Activated B cell treated with CpG ODN at 0.5 μM for 24 hours (primary cell): ENCODE results near the gene ATP8A2. TPM values are rescaled to one million over a fixed set of nuclear protein-coding genes. Genes with fewer than 3 reads are reported as not detected.

Experiments used
- ATAC-seq: fragments of 200-7000 bp; cut with Tn5 transposase; one replicate; pipeline ENCODE4 v1.10.0; 2021; ENCODE audit warnings: low read depth, mild to moderate bottlenecking, moderate library complexity
- CTCF ChIA-PET: fragments of 350-600 bp; sonication (Branson Sonifier 250); formaldehyde crosslinking; loops from one replicate; lab custom pipeline; 2021; ENCODE audit warnings: antibody characterized with exemption; lab: Charles Lee
- POLR2A ChIA-PET: fragments of 350-600 bp; sonication (Branson Sonifier 250); formaldehyde crosslinking; loops from one replicate; lab custom pipeline; 2021; ENCODE audit warnings: antibody characterized with exemption; lab: Charles Lee
- DNase-seq: peaks from one replicate; pipeline ENCODE4 v3.0.0; 2022
- H3K27ac Mint-ChIP-seq: one replicate; pipeline ENCODE4 v1.8.0; 2020; ENCODE audit warnings: mixed read lengths
- H3K27me3 Mint-ChIP-seq: one replicate; pipeline ENCODE4 v1.8.0; 2021; ENCODE audit warnings: mixed read lengths
- H3K36me3 Mint-ChIP-seq: one replicate; pipeline ENCODE4 v1.8.0; 2021; ENCODE audit warnings: low read depth, mixed read lengths
- H3K4me1 Mint-ChIP-seq: one replicate; pipeline ENCODE4 v1.8.0; 2021; ENCODE audit warnings: mixed read lengths
- H3K4me3 Mint-ChIP-seq: one replicate; pipeline ENCODE4 v1.8.0; 2020; ENCODE audit warnings: mild to moderate bottlenecking, mixed read lengths
- H3K9me3 Mint-ChIP-seq: one replicate; pipeline ENCODE4 v1.8.0; 2020; ENCODE audit warnings: mixed read lengths
- CTCF ChIP-seq: fragments of 200-600 bp; IDR thresholded peaks from one replicate; pipeline ENCODE4 v1.8.0; 2022; ENCODE audit warnings: antibody characterized with exemption, mild to moderate bottlenecking
- intact Hi-C: fragments of 100-400 bp; cut with micrococcal nuclease; formaldehyde crosslinking; loops from one replicate; pipeline ENCODE4 v1.15.1; 2024
- total RNA-seq: library from RNA; stranded (reverse); gene quantifications from 2 replicates; pipeline ENCODE4 v1.2.3, GENCODE V29; 2022

The ATP8A2 gene
- total RNA-seq, 1 donor from 2014 or later: not detected

- Mint-ChIP-seq H3K27ac (no peak overlapping the region), H3K36me3 (no peaks in the 10 kb centered on the region), H3K27me3 (peaks cover 9% of the 10 kb centered on the region), H3K9me3 (no peaks in the 10 kb centered on the region), H3K4me1 (no peaks in the 10 kb centered on the region), H3K4me3 (no peak overlapping the region)
- intact Hi-C loops: no loop called here
- ChIA-PET POLR2A (no interaction called here), CTCF (no interaction called here)
- DNase-seq (no peak), ATAC-seq (no peak)
- no peak for TF ChIP-seq CTCF
Observed at GRCh38 chr13:26025196-26025595, 653.4 kb downstream of the ATP8A2 start.

DNA sequence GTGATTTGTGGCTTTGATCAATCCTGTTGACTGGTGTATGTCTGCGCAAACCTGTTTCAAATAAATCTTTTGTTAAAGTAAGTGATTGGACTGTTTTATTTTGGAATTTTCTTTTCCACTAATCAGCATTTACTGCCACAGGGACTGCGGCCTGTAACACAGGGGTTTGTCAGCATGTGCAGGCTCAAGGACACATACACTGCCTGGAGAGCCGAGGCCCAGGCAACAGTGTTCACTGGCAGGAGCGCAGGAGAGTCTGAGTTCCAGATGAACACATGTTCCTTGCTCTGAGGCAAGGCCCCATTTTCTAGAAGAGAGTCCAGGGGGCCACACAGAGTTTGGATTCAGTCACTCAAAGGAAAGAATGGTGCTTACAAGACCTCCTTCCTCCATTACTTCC, 654.0 kb downstream of the ATP8A2 start:
- POLR2A ChIA-PET: no interaction called here
- peaks cover 9% of the 10 kb centered on the region for H3K27me3 Mint-ChIP-seq
- no peak for DNase-seq
- CTCF ChIA-PET: no interaction called here
- no peaks in the 10 kb centered on the region for H3K4me1 Mint-ChIP-seq
- peaks cover 2% of the 10 kb centered on the region for H3K9me3 Mint-ChIP-seq
- H3K4me3 Mint-ChIP-seq: no peak overlapping the region
- intact Hi-C loops: no loop called here
- H3K27ac Mint-ChIP-seq: no peak overlapping the region
- no peak for TF ChIP-seq CTCF
- no peaks in the 10 kb centered on the region for H3K36me3 Mint-ChIP-seq
- no peak for ATAC-seq

DNA sequence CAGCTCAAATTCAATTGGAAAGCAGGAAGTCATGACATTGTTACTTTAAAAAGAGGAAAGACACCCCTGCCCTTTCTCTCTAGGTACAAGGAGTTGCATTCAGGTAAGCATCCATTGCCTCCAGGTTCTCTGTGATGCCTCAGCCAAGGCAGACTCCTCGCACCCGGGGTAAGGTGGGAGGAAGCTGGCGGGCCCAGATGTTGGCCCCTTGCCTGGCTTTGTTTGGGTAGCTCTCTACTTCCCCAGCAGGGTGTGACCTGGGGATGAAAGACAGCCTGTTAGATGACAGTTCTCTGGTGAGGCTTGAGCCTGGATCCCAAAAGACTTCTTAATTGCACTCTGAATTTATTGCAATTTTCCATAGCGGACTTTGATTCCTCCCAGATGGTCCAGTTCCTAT, 654.4 kb downstream of the ATP8A2 start:
- no peak overlapping the region for H3K27ac Mint-ChIP-seq
- ChIA-PET CTCF (no interaction called here), POLR2A (no interaction called here)
- DNase-seq: no peak
- no peaks in the 10 kb centered on the region for H3K36me3 Mint-ChIP-seq
- ATAC-seq: no peak
- no peaks in the 10 kb centered on the region for H3K4me1 Mint-ChIP-seq
- intact Hi-C loops: no loop called here
- peaks cover 2% of the 10 kb centered on the region for H3K9me3 Mint-ChIP-seq
- H3K4me3 Mint-ChIP-seq: no peak overlapping the region
- peaks cover 9% of the 10 kb centered on the region for H3K27me3 Mint-ChIP-seq
- TF ChIP-seq CTCF: no peak

DNA sequence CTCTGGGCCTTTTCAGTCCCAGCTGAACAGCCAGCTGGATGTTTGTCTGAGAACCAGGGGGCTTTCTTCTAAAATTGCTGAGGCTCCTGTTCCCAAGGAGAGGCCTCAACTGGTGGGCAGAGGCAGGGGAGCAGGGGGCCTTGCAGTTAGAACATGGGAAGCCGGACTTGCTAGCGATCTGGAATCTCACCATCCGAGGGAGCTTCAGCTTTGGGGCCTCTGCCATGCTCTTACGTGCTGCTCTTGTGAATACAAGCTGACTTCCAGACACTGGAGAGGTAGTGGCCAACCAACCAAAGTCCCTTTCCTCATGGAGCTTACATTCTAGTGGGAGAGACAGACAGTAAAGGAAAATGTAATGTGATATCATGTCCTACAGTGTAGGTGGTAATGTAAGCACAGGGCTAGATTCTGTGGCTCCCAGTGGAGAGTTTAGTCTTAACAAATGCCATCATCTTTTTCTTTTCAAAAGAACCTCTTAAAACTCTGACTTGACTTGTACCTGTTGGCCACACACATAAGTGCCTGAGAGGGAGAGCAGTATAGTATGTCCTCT, 657.9 kb downstream of the ATP8A2 start:
- DNase-seq (no peak), ATAC-seq (no peak)
- Mint-ChIP-seq H3K27ac (no peak overlapping the region), H3K9me3 (peaks cover 2% of the 10 kb centered on the region), H3K36me3 (no peaks in the 10 kb centered on the region), H3K27me3 (peaks cover 8% of the 10 kb centered on the region), H3K4me3 (no peak overlapping the region), H3K4me1 (no peaks in the 10 kb centered on the region)
- TF ChIP-seq CTCF: no peak
- ChIA-PET CTCF (no interaction called here), POLR2A (no interaction called here)
- intact Hi-C loops: no loop called here

- ATAC-seq: no peak
- POLR2A ChIA-PET: no interaction called here
- no peak for TF ChIP-seq CTCF
Observed at GRCh38 chr13:26030331-26030730, 658.6 kb downstream of the ATP8A2 start.

More at GRCh38 chr13:26030331-26030730, 658.6 kb downstream of the ATP8A2 start:
- DNase-seq: no peak
- H3K9me3 Mint-ChIP-seq: peaks cover 2% of the 10 kb centered on the region
- H3K36me3 Mint-ChIP-seq: no peaks in the 10 kb centered on the region
- H3K4me3 Mint-ChIP-seq: no peak overlapping the region
- CTCF ChIA-PET: no interaction called here
- no peaks in the 10 kb centered on the region for H3K4me1 Mint-ChIP-seq
- H3K27ac Mint-ChIP-seq: no peak overlapping the region
- intact Hi-C loops: no loop called here
- H3K27me3 Mint-ChIP-seq: peaks cover 5% of the 10 kb centered on the region
